ENCODE data around the gene ADGRF1. TPM values are rescaled to one million over a fixed set of nuclear protein-coding genes. Genes with fewer than 3 reads are reported as not detected.

Gene ADGRF1
- total RNA-seq, 1 donor from 2014 or later = not detected

DNA sequence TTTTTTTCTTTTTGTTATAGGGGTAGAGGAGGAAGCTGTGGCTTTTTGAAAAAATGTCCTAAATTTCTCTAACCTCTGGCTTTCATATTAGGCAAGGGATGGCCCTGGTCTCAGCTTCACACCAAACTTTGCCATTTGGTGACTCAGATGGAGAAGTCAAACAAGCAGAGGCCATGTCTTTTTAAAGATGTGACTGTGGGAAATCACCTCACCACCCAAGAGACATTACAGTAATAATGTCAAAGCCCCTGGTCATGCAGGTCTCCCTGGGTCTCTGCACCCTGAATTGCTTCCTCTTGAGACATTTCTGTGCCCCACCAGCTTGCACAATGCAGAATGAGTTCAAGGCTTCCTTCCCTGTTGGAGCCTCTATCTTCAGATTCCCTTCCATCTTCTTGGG is 80.9 kb downstream of the ADGRF1 start:
- no peak for ATAC-seq (ENCODE audit: poor library complexity)
- intact Hi-C loops (cut with DNase I) = no loop called here
- no peak for DNase-seq

DNA sequence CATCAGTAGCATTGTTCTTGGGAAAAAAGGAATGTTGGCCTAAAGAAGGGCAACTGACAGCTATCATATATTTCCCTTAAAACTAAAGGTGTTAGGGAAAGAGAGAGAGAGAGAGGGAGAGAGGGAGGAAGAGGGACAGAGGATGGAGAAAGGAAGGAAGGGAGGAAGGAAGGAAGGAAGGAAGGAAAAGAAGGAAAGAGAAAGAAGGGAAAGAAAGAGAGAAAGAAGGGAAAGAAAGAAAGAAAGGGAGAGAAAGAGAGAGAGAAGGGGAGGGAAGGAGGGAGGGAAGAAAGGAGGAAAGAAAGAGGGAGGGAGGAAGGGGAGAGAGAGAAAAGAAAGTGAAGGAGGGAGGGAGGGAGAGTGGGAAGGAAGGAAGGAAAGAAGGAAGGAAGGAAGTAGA is 82.7 kb downstream of the ADGRF1 start:
- ATAC-seq (ENCODE audit: poor library complexity) (no peak), DNase-seq (no peak)
- intact Hi-C loops (cut with DNase I) = no loop called here

- ATAC-seq (ENCODE audit: poor library complexity) = no peak
- intact Hi-C loops (cut with DNase I) = no loop called here
- no peak for DNase-seq
Measured at GRCh38 chr6:46956409-46956808, 85.7 kb downstream of the ADGRF1 start.

- no peak for DNase-seq
- intact Hi-C loops (cut with DNase I) = no loop called here
- peak; percentile 34 for ATAC-seq (ENCODE audit: poor library complexity)
Measured at GRCh38 chr6:46954837-46955451, 87.2 kb downstream of the ADGRF1 start.

- ATAC-seq (ENCODE audit: poor library complexity) (no peak), DNase-seq (no peak)
- intact Hi-C loops (cut with DNase I) = no loop called here
Measured at GRCh38 chr6:46953921-46954320, 88.2 kb downstream of the ADGRF1 start.

DNA sequence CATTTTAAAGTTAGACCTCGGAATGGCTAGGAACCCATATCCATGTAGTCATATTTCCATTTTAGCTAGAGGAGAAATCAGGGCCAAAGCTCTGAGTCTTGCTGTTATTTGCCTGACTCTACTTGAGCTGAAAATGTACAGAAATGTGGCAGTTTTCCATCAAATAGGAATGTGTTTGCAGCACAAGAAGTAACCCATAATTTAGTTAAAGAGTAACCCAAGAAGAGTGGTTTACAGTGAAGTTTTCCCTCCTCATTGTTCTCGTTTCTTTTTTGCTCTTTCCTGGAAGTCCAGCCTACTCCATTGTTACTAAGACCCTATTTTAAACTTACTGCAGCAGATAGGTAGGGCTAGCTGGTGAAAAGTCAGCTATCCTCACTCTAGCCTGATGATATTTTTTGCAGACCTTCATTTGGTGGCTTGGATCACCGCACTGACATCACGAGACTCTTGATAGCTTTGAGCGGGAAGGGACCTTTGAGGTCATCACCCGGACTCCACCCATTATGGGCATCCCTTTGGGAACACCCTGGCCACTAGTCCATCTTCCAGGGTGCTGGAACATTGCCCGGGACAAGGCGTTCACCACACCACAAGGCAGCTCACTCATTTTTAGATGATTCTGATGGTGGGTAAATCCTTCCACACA is 92.4 kb downstream of the ADGRF1 start:
- ATAC-seq (ENCODE audit: poor library complexity) = peak; percentile 70
- peak; percentile 78 for DNase-seq
- intact Hi-C loops (cut with DNase I) = no loop called here

DNA sequence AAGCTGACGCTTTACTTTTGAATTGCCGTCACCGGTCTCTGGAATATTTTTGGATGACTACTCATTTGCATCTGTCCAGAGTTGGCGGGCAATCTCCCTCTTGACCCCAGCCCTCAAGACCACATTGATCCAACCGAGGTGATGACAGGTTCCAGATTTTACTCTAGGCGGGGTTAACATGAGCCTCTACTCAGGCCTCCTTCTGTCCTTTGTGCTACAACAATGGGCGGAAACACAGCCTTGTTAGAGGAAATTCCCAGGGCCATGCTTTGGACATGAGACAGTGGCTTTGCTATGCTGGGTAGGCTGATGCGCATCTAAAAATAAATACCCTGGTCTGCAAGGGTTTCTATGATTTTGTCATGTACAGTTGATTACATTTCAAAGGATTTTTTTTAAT is 93.4 kb downstream of the ADGRF1 start:
- DNase-seq (peak; percentile 37), ATAC-seq (ENCODE audit: poor library complexity) (peak; percentile 68)
- intact Hi-C loops (cut with DNase I) = no loop called here

Other genes with a start within 250 kb of the ADGRF1 start
- gene MEP1A, start 248.9 kb downstream of the ADGRF1 start, total RNA-seq = not detected
- gene ADGRF5, start 120.4 kb downstream of the ADGRF1 start, total RNA-seq = 41.1 TPM